ENCODE data around the gene CPEB4.
A peak's percentile ranks its signal among the peaks of the same experiment; 100 is the strongest.

Gene CPEB4

GRCh38 chr5:173887610-173888472 is at the start of gene CPEB4:
TSS of gene CPEB4 (plus strand) at chr5:173888349. CDS start at chr5:173889734, 1,385 bp downstream.
- DNase-seq (ENCODE audit: low read depth in 3 of 3, low spot score in 1 of 3): peak; percentile 88 to 94 (median 94)

GRCh38 chr5:173839117-173839713 is 48.9 kb upstream of the CPEB4 start:
- DNase-seq (ENCODE audit: low read depth in 3 of 3, low spot score in 1 of 3): no peak

DNA sequence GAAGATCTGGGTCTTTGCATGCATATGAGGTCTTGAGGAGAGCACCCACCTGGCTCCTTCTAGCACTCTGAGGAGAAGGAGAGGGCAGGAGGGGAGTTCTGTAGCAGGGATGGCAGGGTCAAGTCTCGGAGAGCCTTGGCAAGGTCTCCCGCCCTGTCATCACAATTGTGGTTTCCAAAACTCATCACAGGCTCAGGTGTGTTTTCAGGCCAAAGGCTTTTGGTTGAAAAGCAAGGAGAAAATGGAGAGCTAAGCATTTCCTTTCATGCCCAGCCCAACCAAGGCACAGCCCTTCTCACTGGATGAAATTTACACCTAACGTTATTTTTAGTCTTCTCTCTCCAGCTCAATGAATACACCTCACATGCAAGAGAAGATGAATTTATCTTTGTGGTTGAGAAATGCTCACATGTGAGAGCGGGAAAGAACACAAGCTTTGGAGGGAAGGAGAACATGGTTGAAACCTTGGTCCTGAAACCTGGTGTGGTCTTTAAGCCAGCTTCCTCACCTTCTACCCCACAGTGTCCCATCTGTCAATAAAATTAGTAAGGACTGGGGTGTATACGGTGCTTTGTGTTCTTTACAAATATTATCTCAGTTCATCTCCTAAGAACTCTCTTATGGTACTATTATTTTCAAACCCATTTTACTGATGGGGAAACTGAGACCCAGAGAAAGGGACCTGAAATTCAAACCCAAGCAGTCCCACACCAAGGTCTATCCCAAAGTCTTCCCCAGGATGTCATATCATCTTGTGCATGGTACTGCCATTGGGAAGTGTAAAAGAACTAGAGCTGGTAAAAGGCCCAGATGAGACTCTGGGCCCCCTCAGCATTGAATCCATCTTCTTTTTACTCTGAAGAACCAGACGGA is 47.8 kb upstream of the CPEB4 start:
- DNase-seq (ENCODE audit: low read depth in 3 of 3, low spot score in 1 of 3): no peak

- DNase-seq (ENCODE audit: low read depth in 3 of 3, low spot score in 1 of 3): no peak
Measured at GRCh38 chr5:173841710-173842109, 46.4 kb upstream of the CPEB4 start.

DNA sequence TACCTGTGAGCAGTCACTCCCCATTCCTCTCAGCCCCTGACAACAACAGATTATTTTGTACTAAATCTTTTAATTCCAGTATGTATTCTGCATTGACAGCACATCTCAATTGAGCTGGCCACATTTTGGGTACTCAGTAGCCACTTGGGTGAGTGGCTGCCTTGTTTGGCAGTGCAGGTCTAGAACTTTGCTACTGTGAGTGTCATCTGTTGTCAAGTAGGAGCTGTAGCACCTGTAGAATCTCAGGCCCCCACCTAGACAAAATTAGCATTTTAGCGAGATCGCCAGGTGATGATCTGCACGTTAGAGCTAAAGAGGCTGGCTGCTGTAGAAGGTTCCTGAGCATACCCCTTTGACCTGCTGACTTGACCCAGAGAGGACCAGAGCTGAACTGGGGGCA is 44.4 kb upstream of the CPEB4 start:
- DNase-seq (ENCODE audit: low read depth in 3 of 3, low spot score in 1 of 3): no peak

DNA sequence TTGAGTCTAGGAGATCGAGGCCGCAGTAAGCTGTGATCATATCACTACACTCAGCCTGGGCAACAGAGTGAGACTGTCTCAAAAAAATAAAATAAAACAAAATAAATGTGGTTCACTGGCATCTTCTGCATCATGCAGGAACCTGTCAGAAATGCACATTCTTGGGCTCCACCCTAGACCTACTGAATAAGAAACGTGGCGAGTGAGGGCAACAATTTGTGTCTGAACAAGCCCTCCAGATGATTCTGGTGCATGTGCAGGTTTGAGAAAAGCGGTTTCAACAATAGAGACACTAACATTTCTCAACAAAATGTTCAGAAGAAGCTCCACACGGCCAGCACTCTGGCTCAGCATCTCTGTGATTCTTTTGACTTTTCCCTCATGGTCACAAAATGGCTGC is 42.8 kb upstream of the CPEB4 start:
- no peak for DNase-seq (ENCODE audit: low read depth in 3 of 3, low spot score in 1 of 3)

DNA sequence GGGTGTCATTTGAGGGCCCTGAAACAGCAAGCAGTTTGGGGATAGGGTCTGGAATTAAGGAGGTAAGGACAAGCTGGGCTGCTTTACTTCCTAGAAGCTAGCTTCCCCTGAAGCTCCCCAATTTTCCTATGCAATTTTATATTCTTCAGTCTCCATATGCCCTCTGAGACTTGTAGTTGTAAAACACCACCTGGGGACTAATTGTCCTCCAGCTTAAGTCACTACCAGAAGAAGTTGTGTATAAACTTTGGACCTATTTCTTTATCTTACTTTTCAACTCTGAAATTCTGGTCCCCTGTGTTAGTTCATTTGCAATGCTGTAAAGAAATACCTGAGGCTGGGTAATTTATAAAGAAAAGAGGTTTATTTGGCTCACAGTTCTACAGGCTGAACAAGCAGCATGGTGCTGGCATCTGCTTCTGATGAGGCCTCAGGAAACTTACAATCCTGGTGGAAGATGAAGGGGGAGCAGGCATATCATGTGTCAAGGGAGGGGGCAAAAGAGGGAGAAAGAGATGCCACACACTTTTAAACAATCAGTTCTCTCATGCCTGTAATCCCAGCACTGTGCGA is 41.1 kb upstream of the CPEB4 start:
- DNase-seq (ENCODE audit: low read depth in 3 of 3, low spot score in 1 of 3): no peak

DNA sequence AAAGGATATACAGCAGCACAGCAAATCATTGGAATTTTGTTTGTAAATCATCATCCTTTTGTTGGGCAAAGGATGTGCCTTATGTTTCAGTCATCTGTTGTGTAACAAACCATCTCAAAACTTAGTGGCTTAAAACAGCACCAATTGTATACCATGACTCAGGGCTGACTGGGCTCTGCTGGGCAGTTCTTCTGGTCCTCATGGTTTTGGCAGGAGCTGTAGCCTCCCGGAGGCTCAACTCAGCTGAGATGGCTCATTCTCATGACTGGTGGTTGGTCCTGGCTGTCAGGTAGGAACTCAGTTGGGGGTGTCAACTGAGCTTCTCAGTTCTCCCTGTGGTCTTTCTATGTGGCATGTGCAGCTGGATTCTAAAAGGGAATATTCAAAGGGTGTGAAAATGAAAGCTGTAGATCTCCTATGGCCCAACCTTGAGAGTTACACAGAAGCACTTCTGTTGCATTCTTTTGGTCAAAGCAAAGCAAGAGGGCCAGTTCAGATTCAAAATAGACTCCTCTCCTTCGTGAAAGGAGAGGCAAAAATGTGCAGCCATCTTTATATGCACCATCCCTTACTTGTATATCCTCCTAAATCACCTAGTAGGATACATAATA is 39.1 kb upstream of the CPEB4 start:
- no peak for DNase-seq (ENCODE audit: low read depth in 3 of 3, low spot score in 1 of 3)

GRCh38 chr5:173849908-173850307 is 38.2 kb upstream of the CPEB4 start:
- DNase-seq (ENCODE audit: low read depth in 3 of 3, low spot score in 1 of 3): no peak

DNA sequence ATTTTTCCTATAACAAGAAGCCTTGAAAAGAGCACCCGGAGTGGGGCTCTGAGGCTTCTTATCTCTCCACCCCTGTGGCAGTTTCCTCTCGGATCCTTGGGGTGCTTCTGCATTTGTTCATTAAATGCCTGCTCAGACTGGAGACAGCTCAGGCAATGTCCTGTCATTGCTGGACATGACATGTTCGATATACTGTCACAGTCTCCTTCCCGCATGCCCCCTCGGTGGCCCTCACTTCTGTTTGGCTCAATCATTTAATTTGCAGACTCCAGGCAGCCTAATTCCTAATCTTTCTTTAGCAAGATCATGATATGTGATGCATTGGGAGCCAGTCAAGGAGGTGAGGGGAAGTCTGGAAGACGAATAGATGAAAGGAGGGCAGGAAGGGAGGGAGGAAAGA is 37.5 kb upstream of the CPEB4 start:
- no peak for DNase-seq (ENCODE audit: low read depth in 3 of 3, low spot score in 1 of 3)

DNA sequence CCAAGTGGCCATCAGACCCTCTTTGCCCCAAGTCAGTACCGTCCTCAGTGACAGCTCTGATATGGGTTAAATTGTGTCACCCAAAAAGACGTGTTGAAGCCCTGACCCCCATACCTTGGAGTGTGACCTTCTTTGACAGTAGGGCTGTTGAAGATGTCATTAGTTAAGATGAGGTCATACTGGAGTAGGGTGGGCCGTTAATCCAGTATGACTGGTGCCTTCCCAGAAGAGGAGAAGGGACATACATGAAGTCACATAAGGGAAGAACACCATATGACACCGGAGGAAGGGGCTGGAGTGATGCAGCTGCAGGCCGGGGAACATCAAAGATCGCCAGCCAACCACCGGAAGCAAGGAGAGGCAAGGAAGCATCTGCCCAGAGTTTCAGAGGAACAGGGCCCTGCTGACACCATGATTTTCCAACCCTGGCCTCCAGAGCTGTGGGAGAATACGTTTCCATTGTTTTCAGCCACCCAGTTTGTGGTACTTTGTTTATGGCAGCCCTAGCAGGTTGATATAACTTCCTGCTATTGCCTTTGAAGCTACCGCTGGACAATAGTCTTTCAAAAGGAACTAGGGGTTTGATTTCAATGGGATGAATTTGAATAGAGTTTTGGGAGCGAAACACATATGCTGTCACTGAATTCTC is 36.4 kb upstream of the CPEB4 start:
- no peak for DNase-seq (ENCODE audit: low read depth in 3 of 3, low spot score in 1 of 3)

DNA sequence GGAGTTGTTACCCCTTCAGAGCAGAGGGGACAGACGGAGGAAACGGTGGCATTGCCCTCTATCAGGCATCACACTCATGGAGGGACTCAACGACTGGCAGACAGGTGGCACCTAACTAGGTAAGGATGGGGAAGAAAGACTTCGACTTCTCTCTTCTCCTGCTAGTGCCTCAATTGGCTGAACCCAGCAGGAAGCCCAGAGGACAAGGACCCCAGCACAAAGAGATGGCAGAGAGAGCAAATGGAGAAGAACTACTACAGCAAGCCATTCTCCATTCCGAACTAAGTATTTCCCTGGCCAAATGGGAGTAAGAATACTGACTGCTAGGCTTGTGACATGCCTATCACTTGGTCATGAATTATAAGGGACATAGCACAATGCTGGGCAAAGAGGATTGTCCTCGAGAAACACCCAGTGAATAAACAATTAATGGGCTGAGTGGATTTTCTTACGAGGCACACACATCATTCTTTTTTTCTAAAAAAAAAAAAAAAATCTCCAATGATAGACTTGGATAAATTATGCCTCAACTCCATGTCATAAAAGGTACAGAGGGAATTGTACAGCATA is 35.3 kb upstream of the CPEB4 start:
- no peak for DNase-seq (ENCODE audit: low read depth in 3 of 3, low spot score in 1 of 3)

GRCh38 chr5:173853370-173854131 is 34.6 kb upstream of the CPEB4 start:
- DNase-seq (ENCODE audit: low read depth in 3 of 3, low spot score in 1 of 3): no peak

DNA sequence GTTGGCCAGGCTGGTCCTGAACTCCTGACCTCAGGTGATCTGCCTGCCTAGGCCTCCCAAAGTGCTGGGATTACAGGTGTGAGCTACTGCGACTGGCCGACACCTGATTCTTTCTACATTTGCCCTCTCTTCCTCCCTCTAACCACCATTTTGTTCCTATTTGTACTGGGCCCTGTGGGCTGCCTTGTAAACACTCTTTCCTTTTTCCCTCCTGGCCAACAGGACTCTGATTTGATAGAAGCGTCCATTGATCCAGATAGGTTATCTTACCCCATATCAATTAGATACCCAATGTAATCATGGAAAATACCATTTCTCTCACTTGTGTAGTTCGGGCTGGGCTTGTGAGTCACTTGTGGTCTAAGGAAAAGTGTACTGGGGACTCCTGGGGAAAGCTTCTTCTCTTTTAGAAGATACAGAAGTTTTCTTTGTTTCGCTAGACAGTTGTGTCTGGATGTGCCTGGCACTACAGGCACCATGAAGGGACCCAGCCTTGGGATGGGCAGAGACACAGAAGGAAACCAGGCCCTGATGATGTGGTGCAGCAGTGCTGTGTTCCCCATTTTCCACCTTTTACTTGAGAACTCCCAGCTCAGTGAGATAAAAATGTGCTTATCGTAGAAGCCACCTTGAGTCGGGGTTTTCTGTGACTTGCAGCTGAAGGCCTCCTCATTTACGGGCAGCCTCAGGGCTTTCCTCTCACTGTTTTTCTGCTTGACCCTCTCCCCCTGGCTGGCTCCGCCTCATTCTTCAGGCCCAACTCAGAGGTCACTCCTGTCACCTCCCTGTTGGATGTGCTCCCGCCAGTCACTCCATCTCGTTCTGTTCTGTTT is 32.8 kb upstream of the CPEB4 start:
- DNase-seq (ENCODE audit: low read depth in 3 of 3, low spot score in 1 of 3): no peak

DNA sequence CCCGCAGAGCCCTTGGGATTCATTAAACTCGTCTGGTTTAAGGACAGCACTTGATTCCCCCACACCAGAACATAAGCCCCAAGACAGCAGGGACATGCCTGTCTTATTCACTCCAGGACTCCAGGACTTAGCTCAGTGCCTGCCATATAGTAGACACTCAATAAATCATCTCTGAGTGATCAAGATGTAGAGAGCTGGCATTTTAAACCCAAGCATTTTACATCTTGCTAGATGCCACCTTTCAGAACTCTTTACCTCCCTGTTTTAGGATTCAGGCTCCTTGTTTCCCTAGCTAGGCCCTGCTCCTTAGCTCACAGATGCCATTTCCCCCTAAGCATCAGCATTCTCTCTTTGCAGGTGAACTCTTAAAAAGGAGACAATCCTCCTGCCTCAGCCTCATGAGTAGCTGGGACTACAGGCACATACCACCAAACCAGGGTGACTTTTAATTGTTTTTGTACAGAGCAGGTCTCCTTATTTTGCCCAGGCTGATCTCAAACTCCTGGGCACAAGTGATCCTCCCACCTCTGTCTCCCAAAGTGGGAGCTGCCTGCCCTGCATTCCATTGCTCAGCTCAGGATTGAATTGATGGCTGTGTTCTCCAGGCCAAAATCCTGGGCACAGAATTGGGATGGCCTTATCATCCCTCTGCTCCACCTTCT is 32.0 kb upstream of the CPEB4 start:
- no peak for DNase-seq (ENCODE audit: low read depth in 3 of 3, low spot score in 1 of 3)

DNA sequence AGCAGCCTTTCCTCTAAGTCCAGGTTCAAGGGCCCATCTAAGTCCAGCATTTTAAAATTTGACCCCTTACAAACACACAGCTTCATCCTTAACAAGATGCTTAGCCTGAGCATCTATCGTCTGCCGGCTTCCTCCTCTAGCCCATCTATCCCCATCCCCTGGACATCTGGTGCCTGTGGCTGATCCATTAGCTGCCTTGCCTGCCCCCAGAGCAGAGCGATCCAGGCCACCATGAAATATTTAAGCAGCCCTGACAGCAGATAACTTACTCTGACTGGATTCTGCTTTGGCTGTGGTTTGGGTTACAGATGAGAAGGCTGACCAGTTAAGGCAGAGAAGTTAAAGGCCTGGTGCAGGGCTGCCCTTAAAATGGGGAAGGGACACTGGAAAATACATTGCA is 30.9 kb upstream of the CPEB4 start:
- no peak for DNase-seq (ENCODE audit: low read depth in 3 of 3, low spot score in 1 of 3)

DNA sequence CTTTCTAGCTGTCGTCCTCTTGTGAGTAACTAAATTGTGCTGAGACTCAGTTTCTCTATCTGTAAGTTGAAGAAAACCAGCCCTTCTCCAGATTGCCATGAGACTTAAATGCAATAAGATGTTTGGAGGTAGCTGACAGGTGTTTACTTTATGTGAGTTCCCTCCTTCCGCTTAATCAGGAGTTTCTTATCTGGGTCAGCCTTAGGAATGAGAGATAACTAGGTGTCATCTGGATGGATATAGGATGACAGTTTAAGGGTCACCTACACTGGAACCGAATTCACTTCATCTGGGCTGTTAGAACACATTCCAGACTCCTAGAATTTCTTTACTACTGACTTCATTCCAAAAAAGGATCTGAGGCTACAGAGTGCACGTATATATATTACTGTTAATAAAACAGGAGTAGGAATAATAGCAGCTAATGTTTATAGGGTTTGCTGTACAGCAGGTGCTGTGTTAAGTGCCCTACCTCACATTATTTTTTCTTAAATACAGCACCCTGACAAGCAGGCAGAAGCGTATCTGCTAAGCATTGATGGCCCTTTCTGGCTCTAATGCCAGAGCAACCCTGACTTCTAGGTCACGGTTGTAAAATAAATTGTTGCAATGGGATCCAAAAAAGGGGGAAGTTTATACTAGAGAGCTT is 30.0 kb upstream of the CPEB4 start:
- DNase-seq (ENCODE audit: low read depth in 3 of 3, low spot score in 1 of 3): no peak
